GM18858 (cell line): Measurements from ENCODE around the gene TANGO6.
"Not testable (repeated sequence)": the region's sequence is repeated elsewhere in the genome, so short reads cannot be mapped to it uniquely, and the experiment has no call there.

ENCODE experiments used
- ATAC-seq: cut with Tn5 transposase; IDR thresholded peaks from one replicate; pipeline ENCODE4 v1.9.1; 2021; ENCODE audit not compliant: unreplicated experiment

The TANGO6 gene

GRCh38 chr16:68960910-68961309 is 117.6 kb downstream of the TANGO6 start:
- no peak for ATAC-seq

- ATAC-seq: no peak
Observed at GRCh38 chr16:68961778-68962402, 118.6 kb downstream of the TANGO6 start.

- ATAC-seq: no peak
Observed at GRCh38 chr16:68969338-68969737, 126.0 kb downstream of the TANGO6 start.

- ATAC-seq: no peak
Observed at GRCh38 chr16:68972013-68972412, 128.7 kb downstream of the TANGO6 start.

DNA sequence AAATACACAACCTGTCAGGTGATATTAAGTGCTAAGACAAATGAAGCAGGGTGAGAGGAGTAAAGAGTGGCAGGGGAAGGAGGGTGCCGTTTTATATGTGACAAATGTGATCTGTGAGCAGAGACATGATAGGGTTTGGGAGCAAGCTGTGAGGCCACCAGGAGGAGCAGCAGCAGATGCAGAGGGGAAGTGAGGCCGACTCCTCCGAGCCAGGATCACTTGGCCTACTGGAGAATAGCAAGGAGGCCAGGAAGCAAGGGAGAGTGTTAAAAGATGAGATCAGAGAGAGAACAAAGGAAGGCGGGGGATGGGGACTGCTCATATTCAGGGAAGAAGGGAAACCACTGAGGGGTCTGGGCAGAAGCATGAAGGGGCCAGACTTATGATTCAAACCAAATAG is 129.4 kb downstream of the TANGO6 start:
- ATAC-seq: no peak

DNA sequence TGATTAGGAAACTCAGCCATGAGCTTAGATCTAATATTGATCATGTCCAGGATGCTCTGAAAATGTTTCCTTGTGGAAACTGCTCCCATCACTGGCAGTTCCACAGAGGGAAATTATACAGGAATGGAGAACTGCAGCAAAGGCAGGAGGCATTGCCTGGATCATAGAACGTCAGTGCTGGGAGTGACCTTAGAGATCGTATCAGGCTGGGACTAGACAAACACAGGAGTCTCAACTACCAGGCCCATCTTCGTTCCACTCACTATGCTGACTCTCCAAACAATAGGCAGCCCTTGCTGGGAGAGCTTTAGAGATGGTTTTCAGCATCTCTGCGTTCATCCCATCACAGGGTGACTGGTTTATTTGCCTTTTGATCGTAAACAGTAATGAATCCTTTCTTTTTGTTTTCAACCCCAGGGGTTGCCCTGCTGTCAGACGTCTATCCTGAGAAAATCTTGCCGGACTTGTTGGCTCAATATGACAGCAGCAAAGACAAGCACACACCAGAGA is 130.3 kb downstream of the TANGO6 start:
- ATAC-seq: no peak

GRCh38 chr16:68978303-68978954 is 135.1 kb downstream of the TANGO6 start:
- no peak for ATAC-seq

- no peak for ATAC-seq
Observed at GRCh38 chr16:68980695-68981315, 137.5 kb downstream of the TANGO6 start.

- ATAC-seq: no peak
Observed at GRCh38 chr16:68981971-68982370, 138.6 kb downstream of the TANGO6 start.

DNA sequence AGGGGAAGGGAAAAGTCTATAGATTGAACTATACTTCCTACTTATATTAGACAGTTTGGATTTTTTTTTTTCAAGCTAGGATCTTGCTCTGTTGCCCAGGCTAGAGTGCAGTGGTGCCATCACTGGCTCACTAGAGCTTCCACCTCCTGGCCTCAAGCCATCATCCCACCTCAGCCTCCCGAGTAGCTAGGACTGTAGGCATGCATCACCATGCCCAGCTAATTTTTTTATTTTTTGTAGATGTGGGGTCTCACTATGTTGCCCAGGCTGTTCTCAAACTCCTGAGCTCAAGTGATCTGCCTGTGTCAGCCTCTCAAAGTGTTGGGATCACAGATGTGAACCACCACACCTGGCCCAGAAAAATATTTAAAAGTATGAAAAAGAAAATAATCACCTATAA is 141.1 kb downstream of the TANGO6 start:
- no peak for ATAC-seq

DNA sequence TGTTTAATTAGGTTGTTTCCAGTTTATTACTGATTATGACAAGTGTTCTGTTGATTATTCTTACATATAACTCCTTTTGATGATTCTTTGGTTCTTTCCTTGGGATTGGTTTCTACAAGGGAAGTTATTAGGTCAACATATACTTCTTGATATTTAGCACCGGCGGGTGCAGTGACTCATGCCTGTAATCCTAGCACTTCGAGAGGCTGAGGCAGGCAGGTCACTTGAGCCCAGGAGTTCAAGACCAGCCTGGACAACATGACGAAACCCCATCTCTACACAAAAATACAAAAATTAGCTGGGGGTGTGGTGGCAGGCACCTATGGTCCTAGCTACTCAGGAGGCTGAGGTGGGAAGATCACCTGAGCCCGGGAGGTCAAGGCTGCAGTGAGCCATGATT is 141.9 kb downstream of the TANGO6 start:
- no peak for ATAC-seq

GRCh38 chr16:68985855-68986254 is 142.5 kb downstream of the TANGO6 start:
- ATAC-seq: no peak

- no peak for ATAC-seq
Observed at GRCh38 chr16:68987734-68988457, 144.6 kb downstream of the TANGO6 start.

GRCh38 chr16:68990172-68990845 is 147.0 kb downstream of the TANGO6 start:
- ATAC-seq: not testable (repeated sequence)

- no peak for ATAC-seq
Observed at GRCh38 chr16:68991075-68991474, 147.7 kb downstream of the TANGO6 start.

- ATAC-seq: no peak
Observed at GRCh38 chr16:68992521-68992920, 149.2 kb downstream of the TANGO6 start.

DNA sequence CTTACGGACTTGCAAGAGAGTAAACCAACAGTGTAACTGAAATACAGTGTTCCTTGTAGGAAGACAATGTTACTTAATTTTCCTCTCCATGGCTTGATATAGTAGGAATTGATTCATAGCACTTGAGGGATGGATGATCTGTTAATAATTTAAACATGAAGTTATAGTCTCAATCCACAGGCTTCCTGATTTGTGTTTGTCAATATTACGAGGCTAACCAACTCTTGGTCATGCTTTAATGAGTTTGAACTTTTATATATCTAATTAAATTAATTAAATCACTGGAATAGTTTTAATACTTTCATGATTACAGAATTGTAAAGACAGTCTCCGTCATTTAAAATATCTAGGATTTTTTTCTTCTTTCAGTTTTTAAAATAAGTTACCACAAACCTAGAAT is 150.1 kb downstream of the TANGO6 start:
- ATAC-seq: no peak

- no peak for ATAC-seq
Observed at GRCh38 chr16:68993885-68994284, 150.6 kb downstream of the TANGO6 start.

DNA sequence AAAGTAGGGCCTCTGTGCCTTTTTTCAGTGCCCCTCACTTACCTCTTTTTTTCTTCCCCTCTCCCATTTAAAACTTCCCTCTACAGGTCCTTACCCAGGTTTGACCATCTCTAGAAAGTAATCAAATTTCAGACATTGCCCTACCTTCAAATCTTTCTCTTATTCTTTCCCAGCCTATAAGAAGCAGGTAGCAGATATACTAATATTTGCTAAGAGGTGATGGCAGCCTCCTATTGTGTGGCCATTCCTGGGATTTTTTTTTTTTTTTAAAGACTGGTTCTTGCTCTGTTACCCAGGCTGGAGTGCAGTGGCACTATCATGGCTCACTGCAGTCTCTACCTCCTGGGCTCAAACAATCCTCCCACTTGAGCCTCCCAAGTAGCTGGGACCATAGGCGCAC is 151.0 kb downstream of the TANGO6 start:
- ATAC-seq: no peak

DNA sequence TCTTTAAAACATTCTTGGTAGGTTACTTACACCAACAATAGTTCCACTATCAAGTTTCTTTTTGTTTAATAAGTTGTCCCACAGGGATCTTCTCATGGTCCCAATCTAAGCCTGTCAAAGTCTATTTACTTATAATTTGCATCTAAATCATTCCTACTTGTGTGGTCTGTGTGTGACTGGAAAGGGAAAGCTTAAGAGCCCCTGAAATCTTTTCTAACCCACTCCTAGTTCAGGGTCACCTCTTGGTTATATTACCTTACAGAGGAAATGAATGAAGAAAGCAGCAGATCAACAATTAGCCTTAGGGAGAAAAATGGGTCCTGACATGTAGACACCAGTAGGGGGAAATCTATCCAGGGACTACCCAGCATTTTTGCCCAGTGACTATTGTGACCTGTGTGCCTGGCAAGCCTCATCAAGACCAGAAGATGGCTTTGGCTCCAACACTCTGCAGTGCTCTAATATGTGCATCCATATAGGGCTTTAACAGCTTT is 151.7 kb downstream of the TANGO6 start:
- no peak for ATAC-seq

DNA sequence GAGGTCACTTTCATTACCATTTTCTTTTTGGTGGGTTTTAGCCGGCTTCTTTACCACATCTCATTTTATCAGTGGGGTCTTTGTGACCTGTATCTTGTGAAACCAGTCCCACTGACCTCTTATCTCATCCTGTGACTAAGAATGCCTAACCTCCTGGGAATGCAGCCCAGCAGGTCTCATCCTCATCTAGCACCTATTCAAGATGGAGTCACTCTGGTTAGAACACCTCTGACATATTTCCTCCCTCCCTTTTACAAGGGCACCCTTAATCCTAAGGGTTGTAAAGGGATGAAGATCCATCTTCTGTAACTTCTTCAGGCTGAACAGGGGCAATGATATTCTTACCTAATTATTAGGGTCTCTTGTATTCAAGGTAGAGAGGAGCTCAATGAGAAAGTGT is 154.2 kb downstream of the TANGO6 start:
- no peak for ATAC-seq
